GM19468 (cell line): ENCODE results near the gene CLEC4A.
"Not testable (repeated sequence)": the region's sequence is repeated elsewhere in the genome, so short reads cannot be mapped to it uniquely, and the experiment has no call there.

ENCODE experiments used
- ATAC-seq: cut with Tn5 transposase; IDR thresholded peaks from one replicate; pipeline ENCODE4 v1.9.1; 2021; ENCODE audit warnings: mild to moderate bottlenecking, moderate library complexity, moderate number of reproducible peaks; ENCODE audit not compliant: unreplicated experiment; ENCODE audit errors: extremely low read depth

CLEC4A gene

DNA sequence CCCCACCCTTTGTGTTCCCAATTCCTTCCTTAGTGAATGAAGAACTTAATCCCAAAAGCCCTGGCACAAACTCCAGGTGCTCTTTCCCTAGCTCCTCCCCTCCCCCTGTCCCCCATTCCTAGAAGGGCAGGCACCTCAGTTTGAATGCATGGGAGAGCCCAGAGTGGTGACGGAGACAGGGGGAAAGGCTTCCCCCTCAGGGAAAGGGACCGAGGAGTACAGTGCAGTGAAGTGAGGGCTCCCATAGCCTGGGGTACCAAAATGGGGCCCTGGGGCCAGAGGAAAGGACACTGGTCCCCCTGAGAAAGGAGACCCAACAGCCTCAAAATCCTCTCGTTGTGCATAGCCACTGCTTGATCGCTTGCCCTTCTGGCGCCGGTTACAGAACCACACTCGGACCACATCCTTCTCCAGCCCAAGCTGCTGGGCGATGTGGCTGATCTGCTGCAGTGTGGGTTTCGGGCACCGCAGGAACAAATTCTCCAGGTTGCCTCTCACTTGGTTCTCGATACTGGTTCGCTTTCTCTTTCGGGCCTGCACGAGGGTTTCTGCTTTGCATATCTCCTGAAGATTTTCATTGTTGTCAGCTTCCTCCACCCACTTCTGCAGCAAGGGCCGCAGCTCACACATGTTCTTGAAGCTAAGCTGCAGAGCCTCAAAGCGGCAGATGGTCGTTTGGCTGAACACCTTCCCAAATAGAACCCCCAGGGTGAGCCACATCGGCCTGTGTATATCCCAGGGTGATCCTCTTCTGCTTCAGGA, 10.4 kb downstream of the CLEC4A start:
- not testable (repeated sequence) for ATAC-seq

DNA sequence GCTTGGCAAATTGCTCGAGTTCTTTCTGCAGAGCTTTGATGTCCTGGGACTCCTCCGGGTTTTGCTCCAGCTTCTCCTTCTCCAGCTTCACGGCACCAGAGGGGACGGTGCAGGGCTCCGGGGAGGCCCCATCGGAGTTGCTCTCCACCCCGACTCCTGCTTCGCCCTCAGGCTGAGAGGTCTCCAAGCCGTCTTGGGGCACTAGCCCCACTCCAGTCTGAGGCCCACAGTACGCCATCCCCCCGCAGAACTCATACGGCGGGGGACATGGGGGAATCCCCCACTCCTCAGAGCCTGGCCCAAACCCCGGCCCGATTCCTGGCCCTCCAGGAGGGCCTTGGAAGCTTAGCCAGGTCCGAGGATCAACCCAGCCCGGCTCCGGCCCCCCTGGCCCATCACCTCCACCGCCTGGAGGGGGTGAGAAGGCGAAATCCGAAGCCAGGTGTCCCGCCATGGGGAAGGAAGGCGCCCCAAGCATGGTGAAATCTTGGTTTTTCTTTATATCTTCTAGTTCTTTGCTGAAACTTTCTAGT, 11.0 kb downstream of the CLEC4A start:
- not testable (repeated sequence) for ATAC-seq

DNA sequence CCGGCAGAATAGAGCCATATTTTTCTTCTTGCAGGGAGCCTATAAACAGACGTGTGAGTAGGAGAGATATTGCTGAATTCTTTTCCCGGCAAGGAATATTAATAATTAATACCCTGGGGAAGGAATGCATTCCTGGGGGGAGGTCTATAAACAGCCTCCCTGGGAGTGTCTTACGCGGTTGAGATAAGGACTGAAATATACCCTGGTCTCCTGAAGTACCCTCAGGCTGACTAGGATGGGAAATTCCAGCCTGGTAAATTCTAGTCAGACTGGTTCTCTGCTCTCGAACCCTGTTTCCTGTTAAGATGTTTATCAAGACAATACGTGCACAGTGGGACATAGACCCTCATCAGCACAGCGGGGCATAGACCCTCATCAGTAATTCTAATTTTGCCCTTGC, 18.2 kb downstream of the CLEC4A start:
- not testable (repeated sequence) for ATAC-seq

DNA sequence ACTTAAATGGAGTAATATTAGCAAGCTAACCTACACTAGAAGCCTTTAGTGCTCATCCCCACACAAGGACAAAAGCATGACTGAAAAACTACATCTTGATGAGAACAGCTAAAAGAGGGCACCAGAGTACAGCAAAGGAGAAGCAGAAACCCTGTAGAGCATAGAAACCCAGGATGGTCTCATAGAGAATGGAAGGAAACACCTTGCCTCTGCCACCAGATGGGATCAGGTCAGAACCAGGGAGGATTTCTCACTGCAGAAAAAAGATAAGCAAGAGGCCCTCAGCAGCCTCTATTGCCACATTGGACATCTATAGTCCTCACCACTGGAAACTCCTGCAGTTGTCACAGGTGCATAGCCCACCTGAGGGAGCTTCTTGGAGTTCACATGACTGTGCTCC, 19.8 kb downstream of the CLEC4A start:
- no peak for ATAC-seq

DNA sequence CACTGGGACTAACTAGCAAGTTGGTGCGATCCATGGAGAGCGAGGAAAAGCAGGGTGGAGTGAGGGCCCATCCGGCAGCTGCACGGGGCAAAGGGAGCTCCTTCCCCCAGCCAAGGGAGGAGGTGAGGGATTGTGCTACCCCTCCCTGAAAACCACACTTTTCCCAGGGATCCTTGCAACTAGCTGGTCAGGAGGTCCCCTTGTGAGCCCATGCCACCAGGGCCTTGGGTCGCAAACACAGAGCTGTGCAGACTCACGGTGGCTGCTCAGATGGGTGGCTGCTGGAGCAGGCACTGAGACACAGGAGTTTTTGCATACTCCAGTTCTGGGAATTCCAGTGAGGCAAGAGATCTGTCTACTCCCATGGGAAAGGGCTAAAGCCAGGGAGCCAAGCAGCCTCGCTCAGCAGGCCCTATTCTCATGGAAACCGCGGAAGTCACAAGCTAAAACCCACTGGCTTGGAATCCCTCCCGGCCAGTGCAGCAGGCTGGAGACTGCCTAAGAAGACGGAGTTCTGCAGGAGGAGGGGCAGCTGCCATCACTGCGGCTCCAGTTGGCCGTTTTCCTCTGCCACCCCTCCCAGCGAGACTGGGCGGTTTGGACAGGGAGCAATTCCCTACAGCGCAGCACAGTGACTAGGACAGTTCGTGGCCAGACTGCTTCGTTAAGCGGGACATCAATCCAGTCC, 22.5 kb downstream of the CLEC4A start:
- no peak for ATAC-seq

DNA sequence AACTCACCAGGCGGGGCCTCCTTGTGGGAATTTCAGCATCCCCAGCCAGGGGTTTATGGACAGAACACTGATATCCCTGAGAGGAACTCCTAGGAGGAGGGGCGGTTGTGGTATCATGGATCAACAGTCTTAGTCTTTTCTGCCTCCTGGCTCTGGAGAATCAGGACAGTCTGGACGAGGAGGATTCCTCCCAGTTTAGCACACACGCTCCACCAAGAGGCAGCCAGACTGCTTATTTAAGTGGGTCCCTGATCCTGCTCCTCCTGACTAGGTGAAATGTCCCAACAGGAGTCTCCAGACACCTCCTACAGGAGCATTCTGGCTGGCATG, 23.0 kb downstream of the CLEC4A start:
- ATAC-seq, result no peak

DNA sequence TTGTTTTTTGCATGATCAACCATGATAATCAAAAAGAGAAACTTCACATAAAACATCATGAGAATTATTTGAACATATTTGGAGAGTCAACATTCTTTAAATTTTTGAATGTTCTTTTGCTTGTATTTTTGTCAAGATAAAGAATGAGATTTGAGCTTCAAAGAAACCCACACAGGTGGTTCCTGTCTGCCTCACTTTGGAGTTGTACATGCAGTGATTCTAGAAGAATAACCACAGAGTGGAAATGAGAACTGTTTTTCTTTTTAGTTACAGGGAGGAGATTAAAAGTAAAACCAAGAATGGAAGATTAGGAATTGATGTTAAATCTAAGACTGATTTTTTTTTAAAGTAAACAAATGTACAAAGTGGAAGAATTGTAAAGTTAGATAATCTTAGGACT, 31.1 kb downstream of the CLEC4A start:
- no peak for ATAC-seq

DNA sequence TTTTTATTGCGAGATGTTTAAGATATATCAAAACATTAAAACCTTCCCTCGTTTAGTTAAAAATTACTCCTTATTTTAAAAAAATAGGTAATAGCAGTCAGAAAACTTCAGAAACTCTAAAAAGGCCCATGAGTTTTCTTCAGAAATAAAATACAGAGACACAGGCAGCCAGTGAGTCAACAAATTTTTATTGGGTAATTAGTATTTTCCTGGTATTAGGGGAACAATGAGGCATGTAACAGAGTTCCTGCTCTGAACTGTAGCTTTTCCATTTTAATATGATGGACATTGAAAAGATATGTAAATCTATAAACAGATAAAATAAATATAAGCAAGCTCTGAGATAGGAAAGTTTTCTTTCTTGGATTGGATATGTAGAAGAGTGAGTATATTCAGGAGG, 33.0 kb downstream of the CLEC4A start:
- no peak for ATAC-seq

DNA sequence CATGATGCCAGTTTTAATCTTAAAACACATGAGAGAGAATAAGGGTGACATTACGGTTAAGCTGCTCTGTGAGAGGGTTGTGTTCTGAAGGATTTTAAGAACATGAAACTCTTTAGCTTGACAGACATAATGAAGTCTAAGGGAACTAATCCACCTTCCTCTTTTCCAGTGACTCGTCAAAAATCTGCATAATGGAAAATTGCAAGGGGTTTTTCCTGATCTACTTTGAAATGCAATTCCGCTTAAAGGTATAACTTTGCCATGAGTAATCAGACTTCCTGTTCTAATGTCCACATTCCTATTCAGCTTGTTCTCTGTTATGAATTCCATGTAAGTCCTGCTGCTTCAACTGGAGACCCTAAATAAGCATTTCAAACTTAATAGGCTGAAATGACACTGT, 33.4 kb downstream of the CLEC4A start, which contains the start of gene ZNF705A:
Gene ZNF705A, plus strand, starts transcription at position 171 of the 400 bp plus-strand sequence. CDS start 15,611 bp downstream, outside the sequence.
- no peak for ATAC-seq

DNA sequence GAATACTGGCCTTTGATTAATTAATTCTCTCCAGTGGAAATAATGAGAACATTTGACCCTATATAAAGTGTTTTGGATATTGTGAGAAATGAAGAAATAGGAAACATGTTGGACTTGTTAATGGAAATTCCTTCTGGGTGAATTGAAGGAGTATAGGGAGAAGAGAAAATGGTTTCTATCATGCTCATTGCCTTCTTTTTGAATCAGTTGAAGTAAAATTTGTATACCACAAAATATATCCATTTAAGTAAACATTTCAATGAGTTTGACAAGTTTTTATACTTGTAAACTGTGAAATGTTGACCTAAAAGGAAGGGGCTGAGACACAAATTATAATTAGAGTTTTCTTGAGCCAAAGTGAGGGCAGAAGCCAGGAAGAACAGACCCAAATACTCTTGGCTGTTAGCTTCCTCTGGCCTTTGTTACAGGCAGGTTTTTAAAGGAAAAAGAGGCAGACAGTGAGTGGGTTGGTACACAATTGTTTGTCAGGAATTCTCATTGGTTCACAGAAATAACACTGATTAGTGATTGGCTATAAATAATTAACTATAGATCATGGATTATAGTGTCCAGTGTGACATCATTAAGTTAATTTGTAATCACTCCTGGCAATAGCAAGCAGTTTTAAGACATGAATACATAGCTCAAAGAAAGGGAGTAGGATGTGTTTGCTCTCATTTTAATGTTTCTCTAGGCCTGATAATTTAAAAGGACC, 34.2 kb downstream of the CLEC4A start:
- ATAC-seq, result no peak

DNA sequence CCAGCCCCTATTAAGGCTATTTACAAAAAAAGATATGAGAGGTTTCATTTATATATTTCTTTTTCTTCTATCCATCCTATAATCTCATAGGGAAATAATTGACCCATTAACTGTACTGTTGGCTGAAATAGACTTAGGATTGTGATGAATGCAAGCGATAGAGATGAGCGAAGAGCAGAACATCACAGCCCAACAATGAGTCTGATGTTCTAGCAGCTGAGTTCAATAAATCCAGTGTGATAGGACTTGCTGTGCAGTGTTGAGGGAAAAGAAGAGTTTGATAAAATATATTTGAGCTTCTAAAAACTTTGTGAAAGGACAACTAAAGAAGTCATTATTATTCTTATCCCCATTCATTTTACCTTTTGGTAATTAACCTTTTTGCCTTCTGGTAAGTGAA, 49.5 kb downstream of the CLEC4A start:
- not testable (repeated sequence) for ATAC-seq

DNA sequence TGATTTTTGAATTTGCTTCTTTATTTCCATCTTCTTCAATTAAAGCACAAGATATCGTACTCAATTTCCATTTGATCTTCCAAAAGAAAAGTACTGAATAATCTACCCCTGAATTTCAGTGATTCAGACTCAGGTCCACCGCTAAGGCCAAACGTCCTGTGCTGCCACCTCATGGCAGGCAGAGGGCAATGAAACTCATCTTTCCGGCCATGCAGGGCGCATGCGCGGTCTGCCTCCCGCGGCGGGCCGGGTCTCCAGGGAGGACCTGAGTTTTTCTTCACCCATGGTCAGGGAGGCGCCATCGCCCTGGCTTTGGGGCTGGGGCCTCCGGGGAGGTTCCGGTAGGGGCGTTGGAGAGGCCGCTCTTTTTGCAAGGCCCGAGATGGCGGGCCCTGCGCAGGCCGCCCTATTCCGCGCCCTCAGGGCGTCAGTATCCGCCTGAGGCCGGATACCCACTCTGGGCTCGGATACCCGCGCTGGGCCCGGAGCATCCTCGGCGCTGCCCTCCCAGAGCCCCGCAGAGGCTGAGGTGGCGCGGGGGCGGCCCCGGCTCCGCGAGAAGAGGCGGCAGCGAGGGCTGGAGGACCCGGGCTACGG, 56.7 kb downstream of the CLEC4A start:
- not testable (repeated sequence) for ATAC-seq

DNA sequence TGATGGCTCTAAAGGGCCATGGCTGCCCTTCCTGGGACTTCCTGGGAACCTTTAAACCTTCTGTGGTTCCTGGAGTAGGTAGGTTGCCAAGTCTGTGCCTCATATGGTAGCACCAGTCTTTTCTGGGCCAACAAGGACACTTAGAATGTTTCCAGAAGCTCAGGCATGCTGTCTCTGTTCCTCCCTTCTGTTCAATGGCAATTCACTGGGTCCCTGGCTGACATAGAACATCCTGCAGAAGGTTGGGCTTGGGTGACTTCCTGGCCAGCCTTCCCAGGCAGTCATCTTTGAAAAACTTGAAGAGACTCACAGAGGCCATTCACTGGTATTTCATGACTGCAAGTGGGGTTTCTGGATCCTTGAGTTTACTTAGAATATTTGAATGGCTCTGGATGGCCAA, 57.9 kb downstream of the CLEC4A start:
- ATAC-seq, result not testable (repeated sequence)

DNA sequence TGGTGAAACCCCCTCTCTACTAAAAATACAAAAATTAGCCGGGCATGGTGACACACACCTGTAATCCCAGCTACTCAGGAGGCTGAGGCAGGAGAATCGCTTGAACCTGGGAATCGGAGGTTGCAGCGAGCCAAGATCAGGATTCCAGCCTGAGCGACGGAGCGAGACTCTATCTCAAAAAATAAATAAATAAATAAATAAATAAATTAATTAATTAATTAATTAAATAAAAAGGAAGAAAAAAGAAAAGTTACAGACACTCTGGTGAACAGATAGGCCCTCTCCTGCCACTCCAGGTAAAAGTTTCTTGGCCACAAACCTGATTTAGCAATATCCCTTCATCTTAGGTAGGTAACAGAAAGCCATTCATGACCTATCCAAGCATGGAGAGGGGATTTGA, 59.5 kb downstream of the CLEC4A start:
- not testable (repeated sequence) for ATAC-seq

DNA sequence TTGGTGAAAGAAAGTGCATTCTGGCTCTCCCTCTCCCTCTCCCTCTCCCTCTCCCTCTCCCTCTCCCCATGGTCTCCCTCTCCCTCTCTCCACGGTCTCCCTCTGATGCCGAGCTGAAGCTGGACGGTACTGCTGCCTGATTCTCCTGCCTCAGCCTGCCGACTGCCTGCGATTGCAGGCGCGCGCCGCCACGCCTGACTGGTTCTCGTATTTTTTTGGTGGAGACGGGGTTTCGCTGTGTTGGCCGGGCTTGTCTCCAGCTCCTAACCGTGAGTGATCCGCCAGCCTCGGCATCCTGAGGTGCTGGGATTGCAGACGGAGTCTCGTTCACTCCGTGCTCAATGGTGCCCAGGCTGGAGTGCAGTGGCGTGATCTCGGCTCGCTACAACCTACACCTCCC, 59.9 kb downstream of the CLEC4A start:
- ATAC-seq, result not testable (repeated sequence)

DNA sequence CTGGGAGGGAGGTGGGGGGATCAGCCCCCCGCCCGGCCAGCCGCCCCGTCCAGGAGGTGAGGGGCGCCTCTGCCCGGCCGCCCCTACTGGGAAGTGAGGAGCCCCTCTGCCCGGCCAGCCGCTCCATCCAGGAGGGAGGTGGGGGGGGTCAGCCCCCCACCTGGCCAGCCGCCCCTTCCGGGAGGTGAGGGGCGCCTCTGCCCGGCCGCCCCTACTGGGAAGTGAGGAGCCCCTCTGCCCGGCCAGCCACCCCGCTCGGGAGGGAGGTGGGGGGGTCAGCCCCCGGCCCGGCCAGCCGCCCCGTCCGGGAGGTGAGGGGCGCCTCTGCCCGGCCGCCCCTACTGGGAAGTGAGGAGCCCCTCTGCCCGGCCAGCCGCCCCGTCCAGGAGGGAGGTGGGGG, 60.8 kb downstream of the CLEC4A start:
- not testable (repeated sequence) for ATAC-seq

DNA sequence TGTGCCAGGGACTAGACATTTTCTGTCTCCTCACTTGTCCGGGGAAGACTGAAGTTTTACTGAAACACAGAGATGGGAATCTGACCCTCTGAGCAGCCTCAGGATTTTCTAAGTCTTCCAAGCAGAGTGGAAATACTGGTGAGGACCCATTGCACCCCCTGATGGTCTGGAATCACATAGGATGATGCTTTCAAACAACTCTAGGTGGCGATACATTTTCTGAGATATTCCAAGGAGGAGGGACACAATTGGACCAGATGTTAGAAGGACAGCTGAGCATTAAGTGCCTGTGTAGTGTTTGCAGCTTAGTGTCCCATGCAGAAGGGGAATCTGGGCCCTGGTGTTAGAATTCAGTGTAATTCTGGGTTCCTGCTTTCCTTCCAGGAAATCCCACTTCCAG, 64.7 kb downstream of the CLEC4A start:
- not testable (repeated sequence) for ATAC-seq
